ENCODE data around the gene HOXD13. TPM values are rescaled to one million over a fixed set of nuclear protein-coding genes. Genes with fewer than 3 reads are reported as not detected.

The HOXD13 gene
- total and polyA plus RNA-seq, 2 of the 8 experiments (the other 6 are each of a cell fraction or from before 2014, with no cell fraction given): not detected

DNA sequence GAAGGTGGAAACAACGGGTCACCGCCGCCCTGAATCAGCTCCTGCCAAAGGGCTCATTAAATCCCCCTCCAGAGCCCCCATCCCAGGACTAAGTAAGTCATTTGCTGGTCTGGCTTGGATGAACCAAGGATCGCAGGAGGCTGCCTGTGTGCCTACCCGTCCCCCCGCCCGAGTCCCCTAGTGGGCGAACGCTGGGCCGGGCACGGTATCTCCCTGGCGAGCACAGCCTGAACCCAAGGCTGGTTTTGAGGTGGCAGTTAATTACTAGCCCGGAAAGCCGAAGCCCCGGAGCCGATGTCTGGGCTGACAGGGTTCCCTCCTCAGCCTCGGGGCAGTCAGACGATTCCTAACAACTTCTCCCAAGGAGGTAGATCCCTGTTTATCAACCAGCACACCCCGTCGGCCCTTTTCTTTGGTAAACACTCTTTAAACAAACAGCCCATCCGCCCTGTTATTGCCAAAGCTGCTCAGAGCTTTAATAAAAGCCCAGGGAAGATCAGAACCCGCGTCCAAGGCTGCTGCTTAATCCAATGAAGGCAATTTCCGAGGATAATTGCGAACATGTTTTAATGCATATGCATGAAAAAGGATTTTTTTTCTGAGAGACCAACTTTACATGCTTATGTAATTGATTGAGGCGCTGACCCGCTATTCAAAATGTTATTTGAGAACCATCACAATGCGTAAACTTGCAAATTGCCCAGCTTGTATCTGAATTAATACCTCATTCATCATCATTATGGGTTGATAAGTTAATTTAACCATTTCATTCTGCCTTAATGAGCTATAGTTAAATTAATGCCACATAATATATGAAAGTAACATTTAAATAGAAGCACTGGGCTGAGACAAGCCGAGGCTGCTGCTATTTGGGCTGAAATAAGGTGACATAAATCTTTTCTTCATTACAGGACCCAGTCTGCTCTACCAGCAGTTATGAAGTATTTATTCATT lies 19.3 kb upstream of the HOXD13 start (continued):
- no peak for TF ChIP-seq RFX5 (IDR thresholded peaks at IDR 0.05; ENCODE audit: borderline replicate concordance, low read depth, low read length)
- no peak for TF ChIP-seq SP2 (IDR thresholded peaks at IDR 0.05; ENCODE audit: low read length)
- TF ChIP-seq CBX8 (IDR thresholded peaks at IDR 0.05; ENCODE audit: borderline replicate concordance, low read depth, low read length): peak; percentile 27; the same call in 1 of the 2 replicates
- no peak for TF ChIP-seq HDAC6 (IDR thresholded peaks at IDR 0.05; ENCODE audit: low read depth, low read length)
- TF ChIP-seq MAFK (IDR thresholded peaks at IDR 0.05; ENCODE audit: low read depth, low read length): no peak
- no peak for TF ChIP-seq CEBPB (IDR thresholded peaks at IDR 0.05; ENCODE audit: low read depth, low read length)
- TF ChIP-seq KDM5A (IDR thresholded peaks at IDR 0.05; ENCODE audit: low read length): no peak

Measured in H1 (cell line).